Bronchial epithelial cell (primary cell): ENCODE measurements around the gene BCAS3. TPM values are rescaled to one million over a fixed set of nuclear protein-coding genes. Genes with fewer than 3 reads are reported as not detected.

Experiments used
- DNase-seq: peaks from one replicate; pipeline ENCODE4 v3.0.0-alpha.2; 2010; ENCODE audit warnings: low read depth
- FAIRE-seq: peaks from 2 replicates; lab custom pipeline; 2011; peaks lifted over from hg19 to GRCh38; lab: Jason Lieb, UNC
- H3K27me3 ChIP-seq: 2 replicates; pipeline ENCODE4 v1.5.1; 2011; ENCODE audit warnings: low read length; ENCODE audit not compliant: control insufficient read depth, insufficient read depth
- H3K36me3 ChIP-seq: 2 replicates; pipeline ENCODE4 v1.5.1; 2011; ENCODE audit warnings: low read length; ENCODE audit not compliant: control insufficient read depth, insufficient read depth
- H3K4me3 ChIP-seq: 2 replicates; pipeline ENCODE4 v1.5.1; 2011; ENCODE audit warnings: mild to moderate bottlenecking, low read depth, low read length, control low read depth
- total RNA-seq: library from RNA; depleted of rRNA; stranded (reverse); fragments of >200 nt; gene quantifications from 2 replicates; pipeline ENCODE4 v1.2.1, GENCODE V29; 2014
- TF ChIP-seq, protein P1 (sequence below): IDR thresholded peaks from 2 replicates; pipeline ENCODE4 v1.5.1; 2011; ENCODE audit warnings: mild to moderate bottlenecking, moderate library complexity, low read length, control low read depth, inconsistent platforms; ENCODE audit not compliant: insufficient read depth, severe bottlenecking

Gene BCAS3
- total RNA-seq, 1 donor from 2014 or later: 10.3 TPM

DNA sequence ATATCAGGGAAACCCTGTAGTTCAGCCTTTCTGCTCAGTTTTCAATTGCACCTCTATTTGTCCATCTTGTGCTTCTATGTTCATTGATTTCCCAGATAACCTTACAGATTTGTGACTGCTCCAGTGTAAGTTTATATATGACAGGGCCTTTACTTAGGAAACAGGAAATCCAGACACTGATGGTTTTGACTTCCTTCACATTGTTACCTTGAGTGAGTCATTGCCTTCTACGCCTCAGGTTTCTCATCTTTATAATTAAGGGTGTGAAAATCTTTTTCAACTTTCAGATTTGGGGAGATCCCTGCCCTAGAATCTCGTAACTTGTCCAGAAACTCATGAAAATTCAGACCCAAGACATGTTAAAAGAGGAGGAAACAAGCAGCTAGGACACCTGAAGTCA is 379.6 kb downstream of the BCAS3 start:
- H3K36me3 ChIP-seq: no peaks in the 10 kb centered on the region
- DNase-seq: peak; percentile 63
- no peak overlapping the region for H3K4me3 ChIP-seq
- no peaks in the 10 kb centered on the region for H3K27me3 ChIP-seq
- TF ChIP-seq, protein P1, sequence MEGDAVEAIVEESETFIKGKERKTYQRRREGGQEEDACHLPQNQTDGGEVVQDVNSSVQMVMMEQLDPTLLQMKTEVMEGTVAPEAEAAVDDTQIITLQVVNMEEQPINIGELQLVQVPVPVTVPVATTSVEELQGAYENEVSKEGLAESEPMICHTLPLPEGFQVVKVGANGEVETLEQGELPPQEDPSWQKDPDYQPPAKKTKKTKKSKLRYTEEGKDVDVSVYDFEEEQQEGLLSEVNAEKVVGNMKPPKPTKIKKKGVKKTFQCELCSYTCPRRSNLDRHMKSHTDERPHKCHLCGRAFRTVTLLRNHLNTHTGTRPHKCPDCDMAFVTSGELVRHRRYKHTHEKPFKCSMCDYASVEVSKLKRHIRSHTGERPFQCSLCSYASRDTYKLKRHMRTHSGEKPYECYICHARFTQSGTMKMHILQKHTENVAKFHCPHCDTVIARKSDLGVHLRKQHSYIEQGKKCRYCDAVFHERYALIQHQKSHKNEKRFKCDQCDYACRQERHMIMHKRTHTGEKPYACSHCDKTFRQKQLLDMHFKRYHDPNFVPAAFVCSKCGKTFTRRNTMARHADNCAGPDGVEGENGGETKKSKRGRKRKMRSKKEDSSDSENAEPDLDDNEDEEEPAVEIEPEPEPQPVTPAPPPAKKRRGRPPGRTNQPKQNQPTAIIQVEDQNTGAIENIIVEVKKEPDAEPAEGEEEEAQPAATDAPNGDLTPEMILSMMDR: no peak
- no peak for FAIRE-seq

DNA sequence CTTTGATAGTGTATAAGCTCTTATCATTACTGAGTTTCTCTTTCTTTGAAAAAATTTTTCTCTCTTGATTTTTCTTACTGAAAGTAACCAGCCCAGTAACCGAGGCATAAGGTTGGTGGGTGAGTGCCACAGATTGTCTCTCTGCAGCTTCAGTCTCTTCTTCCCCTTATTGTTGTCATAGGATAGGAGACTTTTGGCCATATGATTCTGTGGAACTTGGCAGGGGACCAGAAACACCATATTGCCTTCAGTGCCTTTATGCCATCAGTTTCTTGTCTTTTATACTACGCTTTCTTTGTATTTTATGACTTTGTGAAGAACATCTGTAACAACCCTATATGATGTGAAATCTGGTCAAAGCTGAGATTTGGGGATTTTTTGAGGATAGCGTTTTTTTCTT is 380.4 kb downstream of the BCAS3 start:
- DNase-seq: no peak
- Histone ChIP-seq H3K4me3 (no peak overlapping the region), H3K27me3 (no peaks in the 10 kb centered on the region), H3K36me3 (no peaks in the 10 kb centered on the region)
- no peak for FAIRE-seq
- TF ChIP-seq, protein P1: no peak

DNA sequence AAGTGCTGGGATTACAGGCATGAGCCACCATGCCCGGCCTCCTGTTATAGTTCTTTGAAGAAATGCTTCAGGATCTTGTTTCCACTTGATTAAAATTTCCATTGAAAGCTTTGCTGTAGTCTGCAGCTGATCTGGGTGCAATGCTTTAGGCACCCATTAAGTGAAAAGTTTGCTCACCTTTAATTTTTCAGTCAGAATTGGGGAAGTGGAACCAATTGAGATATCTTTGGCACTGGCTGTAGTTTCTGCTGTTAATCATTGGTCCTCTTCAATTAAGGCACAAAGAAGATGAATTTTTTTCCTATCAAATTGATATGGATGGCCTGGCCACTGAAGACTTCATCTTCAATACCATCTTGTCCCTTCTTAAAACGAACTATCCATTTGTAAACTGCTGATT is 385.9 kb downstream of the BCAS3 start:
- FAIRE-seq: peak; percentile 47
- no peak overlapping the region for H3K4me3 ChIP-seq
- TF ChIP-seq, protein P1: no peak

DNA sequence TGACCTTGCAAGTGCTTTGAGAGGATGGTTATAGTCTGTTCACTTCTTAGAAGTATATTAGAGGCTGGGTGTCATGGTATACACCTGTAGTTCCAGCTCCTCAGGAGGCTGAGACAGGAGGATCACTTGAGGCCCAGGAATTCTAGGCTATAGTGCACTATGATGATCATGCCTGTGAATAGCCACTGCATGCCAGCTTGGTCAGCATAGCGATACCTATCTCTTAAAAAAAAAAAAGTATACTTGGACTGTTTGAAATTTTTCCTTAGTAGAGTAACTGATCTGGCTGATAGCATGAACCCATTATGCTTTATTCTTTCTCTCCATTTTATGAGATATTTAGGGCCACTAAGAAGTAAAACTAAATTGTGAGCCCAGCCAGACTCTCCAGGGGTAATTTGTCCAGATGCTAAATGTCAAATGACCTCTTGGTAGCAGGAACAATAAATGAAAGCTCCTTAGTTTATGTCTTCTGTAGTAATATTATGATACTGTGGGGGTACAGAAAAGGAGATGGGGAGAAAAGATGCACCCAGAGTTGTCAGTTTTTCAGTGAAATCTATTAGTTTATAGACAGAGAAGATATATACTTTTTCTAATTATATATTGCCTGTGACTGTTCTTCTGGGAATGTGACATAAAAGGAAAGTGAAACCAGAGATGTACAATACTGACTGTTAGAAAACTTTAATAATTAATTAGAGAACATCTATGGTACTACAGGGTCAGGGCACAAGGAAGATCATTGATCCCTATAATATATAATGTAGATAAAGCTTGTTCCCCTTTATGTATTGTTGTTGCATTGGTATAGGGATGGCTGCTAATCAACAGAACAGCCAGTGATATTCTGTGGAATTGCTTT is 386.7 kb downstream of the BCAS3 start:
- H3K4me3 ChIP-seq: no peak overlapping the region
- TF ChIP-seq, protein P1: no peak
- H3K36me3 ChIP-seq: no peaks in the 10 kb centered on the region
- no peaks in the 10 kb centered on the region for H3K27me3 ChIP-seq
- DNase-seq: no peak
- no peak for FAIRE-seq

More for the DNA sequence above, 385.9 kb downstream of the BCAS3 start:
- no peaks in the 10 kb centered on the region for H3K27me3 ChIP-seq
- DNase-seq: no peak
- H3K36me3 ChIP-seq: no peaks in the 10 kb centered on the region

DNA sequence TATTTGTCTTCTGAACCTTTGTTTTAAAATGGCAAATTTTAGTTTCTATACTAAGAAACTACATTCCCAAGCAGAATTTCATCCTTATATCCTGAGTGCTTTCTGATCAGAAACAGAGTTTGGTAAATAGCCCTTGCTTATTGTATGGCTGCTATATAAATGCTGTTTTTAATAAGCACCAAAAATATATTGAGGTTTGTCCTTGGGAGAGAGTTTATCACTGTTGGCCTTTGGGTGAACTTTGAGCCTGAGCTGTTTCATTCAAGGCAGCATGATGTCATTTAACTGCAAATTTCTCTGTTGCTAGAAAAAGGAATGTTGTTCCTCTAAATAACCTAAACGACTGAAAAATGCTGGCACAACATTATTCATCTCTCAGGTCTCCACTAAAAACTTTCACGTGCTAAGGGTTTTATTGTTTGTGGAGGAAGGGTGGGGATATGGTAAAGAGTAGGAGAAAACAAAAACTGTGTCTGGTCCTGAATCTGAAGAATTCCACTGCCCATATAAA is 387.7 kb downstream of the BCAS3 start:
- no peaks in the 10 kb centered on the region for H3K27me3 ChIP-seq
- H3K4me3 ChIP-seq: no peak overlapping the region
- H3K36me3 ChIP-seq: no peaks in the 10 kb centered on the region
- FAIRE-seq: no peak
- TF ChIP-seq, protein P1: no peak
- DNase-seq: no peak
